Vagina (tissue), 2 donors: ENCODE results near the gene TMEM17. TPM values are rescaled to one million over a fixed set of nuclear protein-coding genes. Genes with fewer than 3 reads are reported as not detected.
"Not testable (repeated sequence)": the region's sequence is repeated elsewhere in the genome, so short reads cannot be mapped to it uniquely, and the experiment has no call there.

ENCODE experiments used
- DNase-seq, 2 donors: peaks; one replicate each; pipeline ENCODE4 v3.0.0-alpha.2; 2017; ENCODE audit errors: extremely low spot score in 2 of 2
- H3K27ac ChIP-seq: fragments of 200-600 bp; sonication (generic); one replicate; pipeline ENCODE4 v1.5.1; 2019
- H3K27me3 ChIP-seq: fragments of 200-600 bp; sonication (generic); one replicate; pipeline ENCODE4 v1.5.1; 2019
- H3K36me3 ChIP-seq, 2 donors: fragments of 200-600 bp; sonication (generic); one replicate each; pipeline ENCODE4 v1.5.1; 2017 to 2019
- H3K4me1 ChIP-seq: fragments of 200-600 bp; sonication (generic); one replicate; pipeline ENCODE4 v1.5.1; 2019
- H3K4me3 ChIP-seq, 2 donors: fragments of 200-600 bp; sonication (generic); 1 replicate in 1 of 2; 2 replicates in 1 of 2; pipeline ENCODE4 v1.5.1; 2016 to 2019
- H3K9me3 ChIP-seq: fragments of 200-600 bp; sonication (generic); one replicate; pipeline ENCODE4 v1.5.1; 2019
- POLR2A ChIP-seq, 2 donors: fragments of 450-650 bp; IDR thresholded peaks; one replicate each; pipeline ENCODE4 v1.6.1; 2017; ENCODE audit warnings: antibody characterized with exemption in 2 of 2, mild to moderate bottlenecking in 2 of 2, moderate library complexity in 2 of 2
- POLR2AphosphoS5 ChIP-seq, 2 donors: sonication (generic); formaldehyde crosslinking; IDR thresholded peaks; one replicate each; pipeline ENCODE4 v1.9.0; 2017; ENCODE audit warnings: antibody characterized with exemption in 2 of 2, mild to moderate bottlenecking in 2 of 2, low read depth in 1 of 2; ENCODE audit not compliant: insufficient read depth in 1 of 2
- intact Hi-C: fragments of 100-400 bp; cut with DNase I; formaldehyde crosslinking; loops from one replicate; pipeline ENCODE4 v1.15.1; 2023
- total RNA-seq: library from RNA; depleted of rRNA; stranded (reverse); fragments of >200 nt; gene quantifications from one replicate; pipeline ENCODE4 v1.2.3, GENCODE V29; 2016
- TF ChIP-seq, protein P1 (sequence below), 3 experiments: fragments of 450-650 bp in 2 of 3; fragments of 200-600 bp in 1 of 3; sonication (generic) in 1 of 3; IDR thresholded peaks; one replicate each; pipeline ENCODE4 v1.5.1; 2017 to 2019; ENCODE audit warnings: antibody characterized with exemption in 3 of 3, mild to moderate bottlenecking in 2 of 3, moderate library complexity in 2 of 3

The TMEM17 gene
- total RNA-seq, 1 donor from 2014 or later: 0.98 TPM

- no peak for TF ChIP-seq POLR2AphosphoS5 (IDR thresholded peaks at IDR 0.05; ENCODE audit: insufficient read depth in 1 of 2, low read depth in 1 of 2)
- TF ChIP-seq, protein P1, sequence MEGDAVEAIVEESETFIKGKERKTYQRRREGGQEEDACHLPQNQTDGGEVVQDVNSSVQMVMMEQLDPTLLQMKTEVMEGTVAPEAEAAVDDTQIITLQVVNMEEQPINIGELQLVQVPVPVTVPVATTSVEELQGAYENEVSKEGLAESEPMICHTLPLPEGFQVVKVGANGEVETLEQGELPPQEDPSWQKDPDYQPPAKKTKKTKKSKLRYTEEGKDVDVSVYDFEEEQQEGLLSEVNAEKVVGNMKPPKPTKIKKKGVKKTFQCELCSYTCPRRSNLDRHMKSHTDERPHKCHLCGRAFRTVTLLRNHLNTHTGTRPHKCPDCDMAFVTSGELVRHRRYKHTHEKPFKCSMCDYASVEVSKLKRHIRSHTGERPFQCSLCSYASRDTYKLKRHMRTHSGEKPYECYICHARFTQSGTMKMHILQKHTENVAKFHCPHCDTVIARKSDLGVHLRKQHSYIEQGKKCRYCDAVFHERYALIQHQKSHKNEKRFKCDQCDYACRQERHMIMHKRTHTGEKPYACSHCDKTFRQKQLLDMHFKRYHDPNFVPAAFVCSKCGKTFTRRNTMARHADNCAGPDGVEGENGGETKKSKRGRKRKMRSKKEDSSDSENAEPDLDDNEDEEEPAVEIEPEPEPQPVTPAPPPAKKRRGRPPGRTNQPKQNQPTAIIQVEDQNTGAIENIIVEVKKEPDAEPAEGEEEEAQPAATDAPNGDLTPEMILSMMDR (IDR thresholded peaks at IDR 0.05): no peak
- TF ChIP-seq POLR2A (IDR thresholded peaks at IDR 0.05): no peak
- DNase-seq: no peak
- Histone ChIP-seq H3K4me3 (no peak overlapping the region), H3K9me3 (no peaks in the 10 kb centered on the region), H3K27me3 (no peaks in the 10 kb centered on the region), H3K27ac (no peak overlapping the region), H3K4me1 (no peaks in the 10 kb centered on the region), H3K36me3 (no peaks in the 10 kb centered on the region)
- intact Hi-C loops: loop anchor here (5.0 kb wide), 1 partner anchor 1710 kb away; no protein-coding TSS in a partner anchor
Measured at GRCh38 chr2:62536873-62537547, 31.0 kb upstream of the TMEM17 start.

DNA sequence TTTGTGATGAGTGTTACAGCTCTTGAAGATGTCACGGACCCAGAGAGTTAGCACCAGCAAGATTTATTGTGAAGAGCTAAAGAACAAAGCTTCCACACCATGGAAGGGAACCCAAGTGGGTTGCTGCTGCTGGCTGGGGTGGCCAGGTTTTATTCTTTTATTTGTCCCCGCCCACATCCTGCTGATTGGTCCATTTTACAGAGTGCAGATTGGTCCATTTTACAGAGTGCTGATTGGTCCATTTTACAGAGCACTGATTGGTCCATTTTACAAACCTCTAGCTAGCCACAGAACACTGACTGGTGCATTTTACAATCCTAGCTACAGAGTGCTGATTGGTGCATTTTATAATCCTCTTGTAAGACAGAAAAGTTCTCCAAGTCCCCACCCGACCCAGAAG, 29.5 kb upstream of the TMEM17 start:
- not testable (repeated sequence) for H3K27ac ChIP-seq, H3K36me3 ChIP-seq, H3K4me3 ChIP-seq, H3K4me1 ChIP-seq, DNase-seq, H3K27me3 ChIP-seq, H3K9me3 ChIP-seq
- intact Hi-C loops: loop anchor here (5.0 kb wide), 1 partner anchor 1708 kb away; no protein-coding TSS in a partner anchor

DNA sequence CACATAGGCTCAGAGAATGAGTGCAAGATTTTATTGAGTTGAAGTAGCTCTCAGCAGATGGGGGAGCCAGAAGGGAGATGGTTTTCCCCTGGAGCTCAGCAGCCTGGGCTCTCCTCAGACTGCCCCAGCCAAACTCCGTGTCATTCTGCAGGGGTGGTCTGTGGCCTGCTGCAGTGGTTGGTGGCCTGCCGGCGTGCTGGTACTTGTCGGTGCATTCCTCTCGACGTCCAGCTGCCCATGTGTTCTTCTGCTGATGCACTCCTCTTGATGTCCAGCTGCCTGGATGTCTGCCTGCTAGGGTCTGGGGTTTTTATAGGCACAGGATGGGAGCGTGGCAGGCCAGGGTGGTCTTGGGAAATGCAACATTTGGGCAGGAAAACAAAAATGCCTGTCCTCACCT, 25.6 kb upstream of the TMEM17 start:
- Histone ChIP-seq H3K4me3 (no peak overlapping the region), H3K9me3 (no peaks in the 10 kb centered on the region), H3K36me3 (no peaks in the 10 kb centered on the region), H3K4me1 (peaks cover 8% of the 10 kb centered on the region), H3K27me3 (no peaks in the 10 kb centered on the region), H3K27ac (no peak overlapping the region)
- DNase-seq: no peak
- TF ChIP-seq POLR2AphosphoS5 (IDR thresholded peaks at IDR 0.05; ENCODE audit: insufficient read depth in 1 of 2, low read depth in 1 of 2) (no peak), POLR2A (IDR thresholded peaks at IDR 0.05) (no peak)
- TF ChIP-seq, protein P1 (IDR thresholded peaks at IDR 0.05): no peak
- intact Hi-C loops: no loop called here

DNA sequence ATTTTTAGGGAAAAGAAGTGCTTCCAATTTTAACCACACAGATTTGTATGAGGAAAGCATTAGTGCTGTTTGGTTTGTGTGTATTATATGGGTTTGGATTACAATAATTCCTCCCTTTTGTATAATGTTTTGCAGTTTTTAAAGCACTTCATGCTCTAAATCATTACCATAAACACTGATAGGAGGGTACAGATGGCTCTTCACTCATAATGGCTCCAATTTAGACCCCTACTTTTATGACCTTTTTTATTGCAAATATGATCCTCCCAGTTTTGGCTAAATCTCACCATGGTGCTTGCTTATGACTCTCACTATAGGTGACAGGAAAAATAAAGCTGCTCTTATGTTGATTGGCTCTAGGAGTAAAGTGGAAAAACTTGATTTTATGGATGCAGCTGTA, 23.8 kb upstream of the TMEM17 start:
- Histone ChIP-seq H3K9me3 (no peaks in the 10 kb centered on the region), H3K27ac (no peak overlapping the region), H3K4me3 (no peak overlapping the region), H3K27me3 (no peaks in the 10 kb centered on the region), H3K4me1 (peaks cover 13% of the 10 kb centered on the region), H3K36me3 (no peaks in the 10 kb centered on the region)
- TF ChIP-seq POLR2A (IDR thresholded peaks at IDR 0.05) (no peak), POLR2AphosphoS5 (IDR thresholded peaks at IDR 0.05; ENCODE audit: insufficient read depth in 1 of 2, low read depth in 1 of 2) (no peak)
- TF ChIP-seq, protein P1 (IDR thresholded peaks at IDR 0.05): no peak
- no peak for DNase-seq
- intact Hi-C loops: no loop called here

DNA sequence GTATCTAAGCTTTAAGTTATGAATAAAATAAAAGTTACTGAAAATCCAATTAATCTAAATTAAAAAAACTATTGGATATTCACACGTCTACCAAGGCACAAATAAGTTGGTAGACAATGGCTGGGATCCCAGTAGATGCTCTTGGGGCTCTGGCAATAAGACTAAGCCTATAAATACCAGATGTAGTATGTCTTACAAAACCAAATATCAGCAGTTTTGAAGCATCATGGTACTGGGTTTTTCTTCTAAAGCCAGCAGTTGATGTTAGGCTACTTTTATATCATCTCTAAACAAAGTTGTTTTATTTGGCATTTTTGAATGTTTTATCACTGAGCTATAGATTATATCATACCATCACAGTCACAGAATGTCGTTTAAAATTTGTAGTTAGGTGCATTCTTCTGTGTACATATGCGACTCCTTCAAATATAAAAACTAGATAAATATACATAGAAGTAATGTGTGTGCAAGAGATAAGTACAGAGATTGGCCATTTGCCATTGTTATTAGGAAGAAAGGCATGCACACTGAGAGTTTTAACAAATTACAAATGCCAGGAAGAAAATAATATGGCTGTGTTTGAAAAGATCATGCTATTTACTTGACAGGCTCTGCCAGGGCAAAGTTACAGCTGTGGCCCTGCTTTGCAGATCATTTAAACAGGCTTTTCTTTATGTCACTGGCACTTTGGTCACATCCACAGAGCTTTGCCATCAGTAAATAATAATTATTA, 21.6 kb upstream of the TMEM17 start:
- DNase-seq: no peak
- H3K27ac ChIP-seq: no peak overlapping the region
- intact Hi-C loops: no loop called here

More for the DNA sequence above, 21.6 kb upstream of the TMEM17 start:
- Histone ChIP-seq H3K4me1 (peaks cover 19% of the 10 kb centered on the region), H3K27me3 (no peaks in the 10 kb centered on the region), H3K4me3 (no peak overlapping the region), H3K36me3 (no peaks in the 10 kb centered on the region), H3K9me3 (no peaks in the 10 kb centered on the region)
- TF ChIP-seq, protein P1 (IDR thresholded peaks at IDR 0.05): no peak
- TF ChIP-seq POLR2AphosphoS5 (IDR thresholded peaks at IDR 0.05; ENCODE audit: insufficient read depth in 1 of 2, low read depth in 1 of 2): no peak
- TF ChIP-seq POLR2A (IDR thresholded peaks at IDR 0.05): no peak
